Muscle layer of duodenum (tissue), 2 donors: ENCODE data around the gene PGAP6.
"Not testable (repeated sequence)": the region's sequence is repeated elsewhere in the genome, so short reads cannot be mapped to it uniquely, and the experiment has no call there.

Experiments used
- H3K27ac ChIP-seq: one replicate; pipeline ENCODE4 v1.7.0; 2013; ENCODE audit warnings: mild to moderate bottlenecking, low read length
- H3K27me3 ChIP-seq: one replicate; pipeline ENCODE4 v1.7.0; 2013; ENCODE audit warnings: low read depth, mild to moderate bottlenecking, control low read depth, low read length
- H3K36me3 ChIP-seq, 2 donors: one replicate each; pipeline ENCODE4 v1.7.0; 2013; ENCODE audit warnings: low read length in 2 of 2, control low read depth in 1 of 2, mild to moderate bottlenecking in 1 of 2; ENCODE audit not compliant: insufficient read depth in 2 of 2, control insufficient read depth in 1 of 2
- H3K4me1 ChIP-seq, 2 donors: one replicate each; pipeline ENCODE4 v1.7.0; 2013; ENCODE audit warnings: low read length in 2 of 2, mild to moderate bottlenecking in 2 of 2, control low read depth in 1 of 2, moderate library complexity in 1 of 2; ENCODE audit not compliant: insufficient read depth in 2 of 2, control insufficient read depth in 1 of 2
- H3K4me3 ChIP-seq, 2 donors: one replicate each; pipeline ENCODE4 v1.7.0; 2013; ENCODE audit warnings: low read length in 2 of 2, low read depth in 1 of 2, mild to moderate bottlenecking in 1 of 2
- H3K9me3 ChIP-seq, 2 donors: one replicate each; pipeline ENCODE4 v1.7.0; 2013; ENCODE audit warnings: low read length in 2 of 2, control low read depth in 1 of 2, mild to moderate bottlenecking in 1 of 2; ENCODE audit not compliant: control insufficient read depth in 1 of 2
- donor health status: healthy.

PGAP6 gene

GRCh38 chr16:415170-415498 is 33.4 kb upstream of the PGAP6 start:
- H3K4me3 ChIP-seq, H3K9me3 ChIP-seq, H3K27me3 ChIP-seq, H3K27ac ChIP-seq, H3K4me1 ChIP-seq: not testable (repeated sequence)
- H3K36me3 ChIP-seq = peaks cover 0 to 18% of the 10 kb centered on the region in 2 donors

- H3K27me3 ChIP-seq = no peaks in the 10 kb centered on the region
- H3K27ac ChIP-seq = no peak overlapping the region
- H3K4me1 ChIP-seq = no peaks in the 10 kb centered on the region
- no peak overlapping the region for H3K4me3 ChIP-seq
- H3K36me3 ChIP-seq = peaks cover 0 to 18% of the 10 kb centered on the region in 2 donors
- no peaks in the 10 kb centered on the region for H3K9me3 ChIP-seq
Measured at GRCh38 chr16:414395-415169, 32.8 kb upstream of the PGAP6 start.

DNA sequence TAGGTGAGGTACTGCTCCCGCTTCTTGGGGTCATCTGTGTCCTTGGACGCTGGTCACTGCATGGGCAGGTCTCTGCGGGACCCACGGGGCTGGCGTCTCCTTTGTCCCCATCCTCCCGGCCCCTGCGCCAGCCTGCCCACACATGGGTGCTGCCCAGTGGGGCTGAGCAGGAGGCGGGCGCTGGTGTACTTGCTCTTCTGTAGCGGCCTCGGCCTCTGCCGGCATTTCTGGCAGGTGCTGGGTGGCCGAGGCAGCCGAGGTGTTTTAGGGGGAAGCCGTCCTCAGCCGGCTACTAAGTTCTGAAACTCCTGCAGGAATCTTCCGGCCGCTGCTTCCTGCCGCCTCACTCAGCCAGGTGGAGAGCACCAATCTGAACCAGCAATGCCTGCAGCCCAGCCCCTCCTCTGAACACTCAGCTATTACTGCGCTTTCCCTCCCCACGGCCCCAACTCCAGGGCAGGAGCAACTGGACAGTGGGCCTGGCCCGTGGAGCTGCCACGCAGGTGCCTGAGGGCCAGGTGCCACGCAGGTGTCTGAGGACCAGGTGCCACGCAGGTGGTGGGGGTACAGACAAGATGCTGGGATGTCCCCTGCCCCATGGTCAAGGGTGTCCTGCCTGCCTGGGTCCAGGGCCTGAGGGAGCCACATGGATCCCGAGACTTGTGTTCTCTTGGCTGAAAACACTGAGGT is 29.9 kb upstream of the PGAP6 start:
- Histone ChIP-seq H3K4me1 (no peaks in the 10 kb centered on the region), H3K27ac (no peak overlapping the region), H3K4me3 (no peak overlapping the region), H3K36me3 (peaks cover 0 to 18% of the 10 kb centered on the region in 2 donors), H3K27me3 (no peaks in the 10 kb centered on the region), H3K9me3 (no peaks in the 10 kb centered on the region)

- no peaks in the 10 kb centered on the region for H3K4me1 ChIP-seq
- H3K4me3 ChIP-seq = no peak overlapping the region
- no peaks in the 10 kb centered on the region for H3K27me3 ChIP-seq
- H3K27ac ChIP-seq = no peak overlapping the region
- H3K36me3 ChIP-seq = peaks cover 0 to 18% of the 10 kb centered on the region in 2 donors
- H3K9me3 ChIP-seq = no peaks in the 10 kb centered on the region
Measured at GRCh38 chr16:410516-411178, 28.9 kb upstream of the PGAP6 start.

- H3K4me1 ChIP-seq = peaks cover 0 to 3% of the 10 kb centered on the region in 2 donors
- peaks cover 0 to 17% of the 10 kb centered on the region in 2 donors for H3K36me3 ChIP-seq
- no peaks in the 10 kb centered on the region for H3K9me3 ChIP-seq
- H3K4me3 ChIP-seq = no peak overlapping the region
- H3K27me3 ChIP-seq = no peaks in the 10 kb centered on the region
- H3K27ac ChIP-seq = no peak overlapping the region
Measured at GRCh38 chr16:407253-407652, 25.5 kb upstream of the PGAP6 start.

DNA sequence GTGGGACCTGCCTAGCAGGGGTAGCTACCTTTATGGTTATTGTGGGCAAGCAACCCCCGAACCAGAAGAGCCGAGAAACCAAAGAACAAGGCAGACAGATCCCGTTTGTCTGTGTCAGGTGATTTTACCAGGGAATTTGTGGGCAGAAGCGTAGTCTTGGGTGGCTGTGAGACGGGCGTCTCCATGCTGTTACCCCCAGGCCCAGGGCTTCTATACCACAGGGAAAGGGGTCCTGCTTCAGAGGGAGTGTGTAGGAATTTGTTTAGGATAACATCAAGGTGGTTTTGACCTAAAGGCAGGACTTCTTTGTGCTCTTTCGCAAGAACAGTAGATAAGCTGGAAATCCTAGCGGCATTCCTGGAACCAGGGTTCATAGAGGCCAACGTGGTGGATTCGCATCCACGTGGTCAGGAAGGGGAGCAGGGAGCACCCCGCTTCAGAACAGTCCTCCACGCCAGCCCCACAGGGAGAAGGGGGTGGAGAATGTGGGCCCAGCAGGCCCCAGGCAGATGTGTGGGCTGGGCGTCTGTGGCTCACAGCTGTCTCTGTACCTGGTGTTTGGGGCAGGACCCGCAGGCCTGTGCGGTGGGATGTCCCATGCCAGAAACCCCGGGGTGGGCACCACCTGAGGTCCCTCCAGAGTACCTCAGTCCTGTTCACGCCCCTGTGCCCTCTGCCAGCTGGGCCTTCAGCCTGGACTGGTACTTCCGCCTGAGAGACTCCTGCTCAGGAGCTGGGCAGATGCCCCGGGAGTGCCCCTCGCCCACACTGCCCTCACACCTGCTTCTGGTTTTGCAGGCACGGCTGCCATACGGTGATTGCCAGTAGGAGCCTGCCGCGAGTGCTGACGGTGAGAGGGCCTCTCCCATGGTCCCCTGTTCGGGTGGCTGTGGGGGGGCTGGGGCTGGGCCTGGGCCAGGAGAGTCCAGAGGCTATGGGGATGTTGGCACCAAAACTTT is 24.0 kb upstream of the PGAP6 start:
- H3K27me3 ChIP-seq = no peaks in the 10 kb centered on the region
- no peak overlapping the region for H3K27ac ChIP-seq

GRCh38 chr16:404971-405486 is 23.3 kb upstream of the PGAP6 start:
- no peaks in the 10 kb centered on the region for H3K27me3 ChIP-seq
- H3K4me3 ChIP-seq = no peak overlapping the region
- no peaks in the 10 kb centered on the region for H3K9me3 ChIP-seq
- H3K4me1 ChIP-seq = peaks cover 4 to 5% of the 10 kb centered on the region in 2 donors
- H3K36me3 ChIP-seq = no peaks in the 10 kb centered on the region
- no peak overlapping the region for H3K27ac ChIP-seq

More for the DNA sequence above, 24.0 kb upstream of the PGAP6 start:
- Histone ChIP-seq H3K9me3 (no peaks in the 10 kb centered on the region), H3K4me1 (peaks cover 0 to 4% of the 10 kb centered on the region in 2 donors), H3K36me3 (peaks cover 0 to 3% of the 10 kb centered on the region in 2 donors), H3K4me3 (no peak overlapping the region)

DNA sequence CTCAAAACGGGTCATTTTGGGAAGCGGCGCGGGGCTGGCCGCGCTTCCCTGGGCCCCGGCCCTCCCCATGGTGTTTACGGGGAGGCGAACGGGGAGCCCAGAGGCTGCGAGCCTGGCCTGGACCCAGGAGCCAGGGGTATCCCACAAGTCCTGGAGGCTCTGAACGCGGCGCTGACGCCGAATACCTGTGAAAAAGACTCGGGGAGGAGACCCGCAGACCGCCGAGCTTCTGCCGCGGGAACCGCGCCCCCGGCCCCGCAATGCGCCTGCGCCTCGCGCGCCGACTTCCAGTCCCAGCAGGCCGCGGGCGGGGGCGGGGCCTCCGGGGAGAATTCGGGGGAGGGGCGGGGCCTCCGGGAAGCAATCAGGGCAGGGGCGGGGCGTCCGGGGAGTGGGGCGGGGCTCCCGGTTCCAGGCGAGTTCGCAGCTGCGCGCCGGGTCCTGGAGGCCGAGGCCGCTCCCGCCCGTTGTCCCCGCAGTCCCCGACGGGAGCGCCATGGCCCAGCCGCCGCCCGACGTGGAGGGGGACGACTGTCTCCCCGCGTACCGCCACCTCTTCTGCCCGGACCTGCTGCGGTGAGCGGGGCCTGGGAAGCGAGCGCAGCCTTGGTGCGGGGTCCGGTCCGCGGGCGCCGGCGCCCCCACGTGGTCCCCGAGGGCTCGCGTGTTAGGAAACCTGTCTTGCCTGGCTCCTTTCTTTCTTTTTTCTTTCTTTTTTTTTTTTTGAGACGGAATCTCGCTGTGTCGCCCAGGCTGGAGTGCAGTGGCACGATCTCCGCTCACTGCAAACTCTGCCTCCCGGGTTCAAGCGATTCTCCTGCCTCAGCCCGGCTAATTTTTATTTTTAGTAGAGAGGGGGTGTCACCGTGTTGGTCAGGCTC is 19.9 kb upstream of the PGAP6 start, which contains the start of gene DECR2:
TSS of gene DECR2 (plus strand) at position 418 of the 881 bp plus-strand sequence. CDS start at position 497, 79 bp downstream.
- Histone ChIP-seq H3K4me1 (peaks cover 5 to 19% of the 10 kb centered on the region in 2 donors), H3K4me3 (peak within 1 kb of the TSS; percentile 62 to 79), H3K27ac (peak within 1 kb of the TSS; percentile 51), H3K36me3 (peaks cover 0 to 7% of the 10 kb centered on the region in 2 donors), H3K27me3 (no peaks in the 10 kb centered on the region), H3K9me3 (no peaks in the 10 kb centered on the region)

- Histone ChIP-seq H3K27ac (peak overlapping the region; percentile 2), H3K4me1 (peaks cover 5 to 19% of the 10 kb centered on the region in 2 donors), H3K4me3 (peak overlapping the region in 1 of 2 donors; percentile 79)
Measured at GRCh38 chr16:400061-400591, 18.3 kb upstream of the PGAP6 start.

More at GRCh38 chr16:400061-400591, 18.3 kb upstream of the PGAP6 start:
- H3K36me3 ChIP-seq = peaks cover 0 to 7% of the 10 kb centered on the region in 2 donors
- no peaks in the 10 kb centered on the region for H3K27me3 ChIP-seq
- H3K9me3 ChIP-seq = no peaks in the 10 kb centered on the region
